Measurements from ENCODE around the gene TAS2R60. TPM values are rescaled to one million over a fixed set of nuclear protein-coding genes. Genes with fewer than 3 reads are reported as not detected.

TAS2R60 gene
- total and polyA plus RNA-seq, 2 of the 8 experiments (the other 6 are each of a cell fraction or from before 2014, with no cell fraction given), result 0.15 to 0.32 TPM

GRCh38 chr7:143434660-143435059 lies 8.6 kb upstream of the TAS2R60 start:
- H2BK120ac ChIP-seq (replicated peaks; ENCODE audit: low read depth, low read length), result no peak overlapping the region
- H3K23ac ChIP-seq (ENCODE audit: insufficient read length), result no peak overlapping the region
- H4K91ac ChIP-seq (replicated peaks; ENCODE audit: insufficient read length, low read length), result no peak overlapping the region
- H2BK15ac ChIP-seq (ENCODE audit: low read length), result no peak overlapping the region
- no peak overlapping the region for H2BK20ac ChIP-seq (ENCODE audit: low read length)
- ChIA-PET POLR2A (ENCODE audit: partially characterized antibody) (no interaction called here), CTCF (ENCODE audit: partially characterized antibody) (interaction anchor here (1.0 to 4.5 kb wide), 4 partner anchors 15 to 135 kb away, joined by 3 to 23 read pairs (median 4); no protein-coding TSS in a partner anchor)
- no peaks in the 10 kb centered on the region for H3K9me3 ChIP-seq (ENCODE audit: insufficient read depth in 2 of 2, low read depth in 1 of 2, low read length in 1 of 2)
- no peak overlapping the region for H3K18ac ChIP-seq (ENCODE audit: extremely low read depth, low read length)
- no peaks in the 10 kb centered on the region for H3K27me3 ChIP-seq (replicated peaks in 1 of 4; ENCODE audit: control insufficient read depth in 3 of 4, extremely low read depth in 1 of 4, insufficient read depth in 3 of 4, low read length in 3 of 4)
- no peaks in the 10 kb centered on the region for H4K20me1 ChIP-seq (replicated peaks in 1 of 2; ENCODE audit: control insufficient read depth in 1 of 2, insufficient read depth in 2 of 2, low read length in 2 of 2)
- H3K4me2 ChIP-seq (ENCODE audit: insufficient read depth in 1 of 2, low read depth in 2 of 2, low read length in 2 of 2), result no peak overlapping the region
- H2AK5ac ChIP-seq (ENCODE audit: low read depth, low read length), result no peak overlapping the region
- H3K27ac ChIP-seq (ENCODE audit: low read depth, low read length), result no peak overlapping the region
- WGBS, 2 experiments (ENCODE audit: extremely low coverage in 1 of 2, insufficient coverage in 1 of 2, insufficient read length in 1 of 2, insufficient replicate concordance in 2 of 2, low coverage in 1 of 2, low lambda C conversion rate in 2 of 2, missing lambda C conversion rate in 1 of 2), result 96% methylated on average over 9 of the region's 9 CpGs; no CpG with 5 or more reads in 1 of the 2 experiments
- no peak overlapping the region for H3K4ac ChIP-seq (replicated peaks; ENCODE audit: insufficient read length, low read depth, low read length)
- no peak overlapping the region for H4K5ac ChIP-seq (ENCODE audit: insufficient read length, low read depth, low read length)
- H3K36me3 ChIP-seq (ENCODE audit: control insufficient read depth in 2 of 4, insufficient read depth in 4 of 4, low read length in 3 of 4), result no peaks in the 10 kb centered on the region
- H4K8ac ChIP-seq (ENCODE audit: extremely low read depth, insufficient read depth, low read length), result no peak overlapping the region
- H3K9ac ChIP-seq (replicated peaks in 1 of 4; ENCODE audit: extremely low read depth in 1 of 4, low read depth in 3 of 4, low read length in 3 of 4), result no peak overlapping the region
- H3K79me2 ChIP-seq (ENCODE audit: control insufficient read depth in 1 of 2, insufficient read depth in 2 of 2, low read length in 2 of 2), result no peaks in the 10 kb centered on the region
- no peaks in the 10 kb centered on the region for H3K79me1 ChIP-seq (ENCODE audit: low read depth, low read length)
- H3K23me2 ChIP-seq (ENCODE audit: low read depth, low read length), result peaks cover 2% of the 10 kb centered on the region; the same call in 1 of the 2 replicates
- H3K4me1 ChIP-seq (replicated peaks in 1 of 4; ENCODE audit: control insufficient read depth in 3 of 4, insufficient read depth in 4 of 4, low read length in 3 of 4), result peaks cover 2 to 8% (median 6%) of the 10 kb centered on the region in 4 experiments
- DNase-seq (ENCODE audit: low read depth in 1 of 2, low spot score in 2 of 2), result no peak
- H3K14ac ChIP-seq (ENCODE audit: insufficient read length), result no peak overlapping the region
- no peak overlapping the region for H3K4me3 ChIP-seq (ENCODE audit: extremely low read depth in 1 of 4, insufficient read depth in 2 of 4, low read depth in 3 of 4, low read length in 4 of 4)
- H2BK12ac ChIP-seq (ENCODE audit: low read depth, low read length), result no peak overlapping the region
- TF ChIP-seq CBX8 (IDR thresholded peaks at IDR 0.05; ENCODE audit: borderline replicate concordance, low read depth, low read length), result no peak
- TF ChIP-seq POLR2A (IDR thresholded peaks at IDR 0.05; ENCODE audit: control extremely low read depth in 1 of 2, low read depth in 2 of 2, low read length in 2 of 2), result no peak
- TF ChIP-seq GTF2F1 (IDR thresholded peaks at IDR 0.05; ENCODE audit: borderline replicate concordance, low read depth, low read length), result no peak
- no peak for TF ChIP-seq TAF7 (optimal IDR thresholded peaks at IDR 0.05; ENCODE audit: borderline replicate concordance, low read depth, low read length)
- no peak for TF ChIP-seq HDAC2 (IDR thresholded peaks at IDR 0.05; ENCODE audit: borderline replicate concordance in 1 of 2, low read depth in 2 of 2, low read length in 2 of 2)
- no peak for TF ChIP-seq GABPA (IDR thresholded peaks at IDR 0.05; ENCODE audit: borderline replicate concordance, insufficient read depth, low read length)
- no peak for TF ChIP-seq KDM1A (IDR thresholded peaks at IDR 0.05; ENCODE audit: borderline replicate concordance, low read length)
- TF ChIP-seq SP4 (IDR thresholded peaks at IDR 0.05; ENCODE audit: low read length), result no peak
- TF ChIP-seq YY1 (IDR thresholded peaks at IDR 0.05; ENCODE audit: low read depth, low read length), result no peak
- TF ChIP-seq SRF (IDR thresholded peaks at IDR 0.05; ENCODE audit: low read depth, low read length), result no peak
- TF ChIP-seq CHD1 (IDR thresholded peaks at IDR 0.05; ENCODE audit: low read depth, low read length), result no peak
- TF ChIP-seq SIN3A (conservative IDR thresholded peaks at IDR 0.05 in 1 of 2, IDR thresholded peaks at IDR 0.05 in 1 of 2; ENCODE audit: low read depth in 1 of 2, low read length in 2 of 2), result no peak
- TF ChIP-seq SIX5 (IDR thresholded peaks at IDR 0.05; ENCODE audit: low read depth, low read length), result no peak
- TF ChIP-seq CHD2 (IDR thresholded peaks at IDR 0.05; ENCODE audit: low read length), result no peak
- TF ChIP-seq EZH2 (IDR thresholded peaks at IDR 0.05; ENCODE audit: low read depth, low read length, severe bottlenecking), result no peak
- no peak for TF ChIP-seq BACH1 (IDR thresholded peaks at IDR 0.05; ENCODE audit: low read length)
- H3K56ac ChIP-seq (replicated peaks; ENCODE audit: insufficient read length, low read depth, low read length), result no peak overlapping the region
- FAIRE-seq, result no peak
- no peak overlapping the region for H2BK5ac ChIP-seq (ENCODE audit: low read depth, low read length)
- H2AFZ ChIP-seq (ENCODE audit: low read length), result no peak overlapping the region
